Activated CD4-positive, alpha-beta T cell treated with anti-CD3 and anti-CD28 coated beads for 48 hours (primary cell): ENCODE measurements around the gene ZNF329.
"Not testable (repeated sequence)": the region's sequence is repeated elsewhere in the genome, so short reads cannot be mapped to it uniquely, and the experiment has no call there.

Source experiments
- DNase-seq: peaks from one replicate; pipeline ENCODE4 v3.0.0-alpha.2; 2020

Gene ZNF329

GRCh38 chr19:58150328-58150921 lies at the start of gene ZNF329:
ZNF329 (minus strand) TSS chr19:58150789; CDS start chr19:58129503, 21,286 bp downstream.
- DNase-seq: peak; percentile 95

GRCh38 chr19:58196901-58197616 lies 46.5 kb upstream of the ZNF329 start:
- DNase-seq: no peak

GRCh38 chr19:58183817-58184215 lies 33.2 kb upstream of the ZNF329 start:
- no peak for DNase-seq

- DNase-seq: peak; percentile 96
Measured at GRCh38 chr19:58182989-58183816, 32.6 kb upstream of the ZNF329 start, which contains the start of gene ZNF274. ZNF274 (plus strand) TSS chr19:58183061; CDS start chr19:58183966, 905 bp downstream.

- DNase-seq: peak; percentile 90
Measured at GRCh38 chr19:58182577-58182988, 32.0 kb upstream of the ZNF329 start.

GRCh38 chr19:58181902-58182576 lies 31.4 kb upstream of the ZNF329 start:
- DNase-seq: peak; percentile 79

GRCh38 chr19:58170860-58171259 lies 20.3 kb upstream of the ZNF329 start:
- no peak for DNase-seq

GRCh38 chr19:58166708-58167280 lies 16.2 kb upstream of the ZNF329 start:
- DNase-seq: no peak

- no peak for DNase-seq
Measured at GRCh38 chr19:58166268-58166667, 15.7 kb upstream of the ZNF329 start.

GRCh38 chr19:58157045-58157728 lies 6.6 kb upstream of the ZNF329 start:
- DNase-seq: no peak

GRCh38 chr19:58154679-58155648 lies 4.4 kb upstream of the ZNF329 start:
- peak; percentile 98 for DNase-seq

GRCh38 chr19:58154287-58154678 lies 3.7 kb upstream of the ZNF329 start:
- peak; percentile 10 for DNase-seq

- DNase-seq: no peak
Measured at GRCh38 chr19:58153386-58153785, 2.8 kb upstream of the ZNF329 start.

- DNase-seq: not testable (repeated sequence)
Measured at GRCh38 chr19:58147475-58147874, 3.1 kb downstream of the ZNF329 start.

- no peak for DNase-seq
Measured at GRCh38 chr19:58145849-58146248, 4.7 kb downstream of the ZNF329 start.

- no peak for DNase-seq
Measured at GRCh38 chr19:58134244-58134643, 16.3 kb downstream of the ZNF329 start.

GRCh38 chr19:58129284-58129683 lies 21.3 kb downstream of the ZNF329 start:
- DNase-seq: no peak

- DNase-seq: no peak
Measured at GRCh38 chr19:58128041-58128685, 22.4 kb downstream of the ZNF329 start.

GRCh38 chr19:58123354-58123753 lies 27.2 kb downstream of the ZNF329 start:
- DNase-seq: no peak
